Germinal center (tissue), 1 donor: ENCODE data around the gene MED6.

Experiments used
- DNase-seq: peaks from one replicate; pipeline ENCODE4 v3.0.0; 2012; ENCODE audit warnings: mixed read lengths, low spot score

MED6 gene

DNA sequence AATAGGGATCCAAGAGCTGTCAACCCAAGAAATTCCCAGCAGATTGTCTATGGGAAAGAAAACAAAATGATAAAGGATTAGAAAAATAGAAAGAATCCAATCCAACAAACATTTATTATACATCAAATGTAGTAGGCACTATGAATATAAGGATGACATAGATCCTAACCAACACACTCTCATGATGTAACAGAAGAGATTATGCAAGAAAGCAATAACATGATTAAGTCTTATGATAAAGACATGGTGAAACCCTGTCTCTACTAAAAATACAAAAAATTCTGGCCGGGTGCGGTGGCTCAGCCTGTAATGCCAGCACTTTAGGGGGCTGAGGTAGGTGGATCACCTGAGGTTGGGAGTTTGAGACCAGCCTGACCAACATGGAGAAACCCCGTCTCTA is 2.7 kb downstream of the MED6 start:
- no peak for DNase-seq

- no peak for DNase-seq
These were observed 4.8 kb downstream of the MED6 start for GRCh38 chr14:70595443-70596185.

GRCh38 chr14:70594461-70594860 is 6.0 kb downstream of the MED6 start:
- DNase-seq: no peak

DNA sequence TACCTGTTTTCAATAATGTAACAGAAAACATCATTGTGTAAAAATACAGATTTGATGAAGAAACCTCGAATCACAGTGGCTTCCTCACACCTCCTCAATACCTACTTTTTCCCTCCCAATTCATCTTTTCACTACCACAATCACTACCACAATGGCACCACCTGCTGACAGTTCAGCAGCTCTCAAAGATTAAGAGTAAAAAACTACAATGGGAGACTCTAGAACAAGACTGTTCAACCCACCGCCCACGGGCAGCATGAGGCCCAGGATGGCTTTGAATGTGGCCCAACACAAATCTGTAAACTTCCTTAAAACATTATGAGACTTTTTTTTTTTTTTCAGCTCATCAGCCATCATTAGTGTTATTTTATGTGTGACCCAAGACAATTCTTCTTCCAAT is 15.2 kb downstream of the MED6 start:
- DNase-seq: no peak

- no peak for DNase-seq
These were observed 23.6 kb downstream of the MED6 start for GRCh38 chr14:70576891-70577290.

GRCh38 chr14:70573050-70573449 is 27.4 kb downstream of the MED6 start:
- DNase-seq: no peak

- no peak for DNase-seq
These were observed 29.3 kb downstream of the MED6 start for GRCh38 chr14:70571139-70571538.

DNA sequence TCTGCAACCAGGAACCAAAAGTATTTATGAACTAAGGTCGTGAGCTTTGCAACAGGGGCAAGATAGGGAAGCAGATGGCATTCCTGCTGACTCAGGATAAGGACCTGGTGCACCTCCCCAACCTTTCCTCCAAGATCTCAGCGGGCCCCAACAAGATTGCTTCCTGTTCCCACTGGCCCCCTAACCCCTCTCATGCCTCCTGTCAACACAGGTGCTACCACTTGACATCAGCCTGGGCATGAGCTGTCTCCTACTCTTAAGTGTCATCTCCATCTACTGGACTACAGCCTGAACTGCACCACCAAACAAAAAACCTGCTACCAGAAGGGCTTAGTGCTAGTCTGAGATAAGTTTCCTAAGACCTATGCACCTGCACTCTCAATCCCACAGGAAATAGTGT is 32.7 kb downstream of the MED6 start:
- DNase-seq: peak; percentile 15

GRCh38 chr14:70563869-70564268 is 36.6 kb downstream of the MED6 start:
- no peak for DNase-seq

DNA sequence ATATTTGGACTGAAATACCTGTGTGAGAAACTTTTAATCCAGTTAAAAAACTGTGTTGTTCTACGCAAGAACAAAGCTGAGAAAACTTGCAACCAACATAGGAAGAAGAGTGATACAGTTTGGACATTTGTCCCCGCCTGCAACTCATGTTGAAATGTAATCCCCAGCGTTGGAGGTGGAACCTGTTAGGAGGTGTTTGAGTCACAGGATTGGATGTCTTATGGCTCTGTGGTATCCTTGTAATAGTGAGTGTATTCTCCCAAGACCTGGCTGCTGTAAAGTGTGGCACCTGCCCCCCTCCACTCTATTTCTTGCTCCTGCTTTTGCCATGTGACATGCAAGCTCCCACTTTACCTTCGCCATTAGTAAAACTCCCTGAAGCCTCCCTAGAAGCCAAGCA is 37.0 kb downstream of the MED6 start:
- no peak for DNase-seq

GRCh38 chr14:70558356-70558755 is 42.1 kb downstream of the MED6 start:
- DNase-seq: no peak

DNA sequence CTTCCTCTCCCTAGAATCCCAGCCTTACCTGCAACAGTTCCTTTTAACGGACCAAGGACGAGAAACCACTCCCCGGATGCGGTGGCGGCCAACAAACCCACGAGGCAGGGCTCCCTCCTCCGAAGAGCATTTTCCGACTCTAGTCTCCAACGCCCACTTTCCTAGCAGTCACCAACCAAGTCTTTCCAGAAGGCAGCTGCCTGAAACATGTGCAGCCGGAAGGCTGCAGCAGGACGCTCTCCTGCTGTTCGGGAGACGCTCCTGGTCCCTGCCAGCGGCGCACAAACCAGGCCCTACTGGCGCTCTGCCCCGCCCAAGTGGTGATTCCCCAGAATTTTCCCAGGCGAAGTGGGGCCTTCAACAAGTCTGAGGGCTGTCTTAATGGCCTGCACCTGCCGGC is 44.6 kb downstream of the MED6 start:
- DNase-seq: no peak

DNA sequence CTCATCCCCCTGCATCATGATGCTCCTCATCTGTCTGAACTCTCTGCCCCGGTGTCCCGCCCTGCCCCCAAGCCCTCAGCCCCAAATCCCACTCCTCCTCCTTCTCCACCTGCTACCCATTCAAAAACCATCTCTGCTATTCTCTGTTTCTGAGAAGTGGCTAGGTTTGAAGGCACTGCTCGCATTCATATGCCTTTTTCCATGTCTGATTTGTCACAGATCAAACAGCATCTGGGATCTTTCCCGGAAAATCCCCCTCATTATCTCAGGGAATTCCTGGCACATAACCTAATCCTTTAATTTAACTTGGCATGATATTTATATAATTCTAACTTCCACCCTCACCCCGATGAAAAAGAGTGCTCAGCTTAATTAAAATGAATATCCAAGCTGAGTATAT is 62.4 kb downstream of the MED6 start:
- DNase-seq: no peak

- DNase-seq: no peak
These were observed 63.6 kb downstream of the MED6 start for GRCh38 chr14:70536830-70537229.

- DNase-seq: no peak
These were observed 65.6 kb downstream of the MED6 start, which contains the start of gene ADAM20 for GRCh38 chr14:70534904-70535303. TSS of gene ADAM20 (minus strand) at chr14:70535004. CDS start at chr14:70524757, 10,247 bp downstream.
